Effector CD8-positive, alpha-beta T cell (primary cell): ENCODE measurements around the gene PPP1CB.

Source experiments
- DNase-seq: peaks from one replicate; lab custom pipeline; 2025; lab: John Stamatoyannopoulos, UW

Gene PPP1CB

DNA sequence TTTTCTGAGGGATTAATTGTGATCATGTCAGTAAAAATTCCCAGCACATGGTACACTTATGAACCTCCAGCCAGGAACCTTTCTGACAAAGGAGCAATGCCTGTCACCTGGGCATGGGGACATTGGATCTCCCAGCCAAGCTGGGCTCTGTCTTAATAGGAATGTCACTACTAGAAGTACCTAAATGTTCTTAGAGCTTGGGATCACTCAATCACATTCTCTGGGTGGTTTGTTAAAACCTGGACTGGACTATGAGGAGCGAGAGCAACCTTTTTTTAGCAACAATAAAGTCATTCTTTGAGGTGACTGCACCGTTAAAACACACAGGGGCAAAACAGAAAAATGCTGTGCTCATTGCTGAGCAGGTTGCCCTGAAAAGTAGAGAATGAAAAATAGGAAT, 6.4 kb upstream of the PPP1CB start:
- DNase-seq, result no peak

DNA sequence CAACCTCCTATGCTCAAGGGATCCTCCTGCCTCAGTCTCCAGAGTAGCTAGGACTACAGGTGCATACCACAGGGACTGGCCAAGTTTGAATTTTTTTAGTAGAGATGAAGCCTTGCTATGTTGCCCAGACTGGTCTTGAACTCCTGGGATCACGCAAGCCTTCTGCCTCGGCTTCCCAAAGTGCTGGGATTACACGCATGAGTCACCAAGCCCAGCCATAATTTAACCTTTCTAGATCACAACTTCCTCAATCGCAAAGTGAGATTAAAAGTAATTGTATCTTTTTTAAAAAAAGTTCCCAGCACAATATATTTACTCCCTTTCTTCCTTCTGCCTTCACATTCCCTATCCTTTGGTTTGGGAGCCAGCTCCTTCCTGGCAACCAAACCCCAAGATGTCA, 5.8 kb upstream of the PPP1CB start:
- DNase-seq, result no peak

DNA sequence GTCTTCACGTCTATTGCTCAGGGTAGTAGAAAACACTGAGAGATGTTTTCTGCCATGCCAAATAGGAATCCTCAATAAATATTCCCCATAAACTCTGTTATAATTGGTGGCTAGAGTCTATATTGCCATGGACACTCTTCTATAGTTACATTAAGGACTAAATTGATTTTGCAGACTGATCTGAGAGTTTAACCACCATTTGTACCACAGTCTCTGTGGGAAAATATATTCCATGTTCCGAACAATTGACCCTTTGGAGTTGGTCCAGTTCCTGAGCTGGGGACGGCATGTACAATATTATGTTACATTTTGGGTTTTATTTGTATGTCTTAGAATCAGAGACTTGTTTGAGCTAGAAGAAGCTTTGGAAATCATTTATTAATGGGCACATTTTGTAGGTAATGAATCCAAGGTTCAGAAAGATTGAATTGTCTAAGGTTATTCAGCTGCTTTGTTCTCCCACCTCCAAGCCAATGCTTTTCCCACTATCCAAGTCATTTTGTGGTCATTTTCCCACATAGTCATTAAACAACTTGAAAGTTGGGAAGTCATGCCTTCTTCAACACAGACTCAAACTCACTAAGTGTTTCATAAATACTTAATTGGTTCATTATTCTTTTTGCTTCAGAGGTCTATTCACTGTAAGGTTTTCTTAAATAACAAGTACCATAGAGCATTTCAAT, 5.1 kb upstream of the PPP1CB start:
- DNase-seq, result no peak

DNA sequence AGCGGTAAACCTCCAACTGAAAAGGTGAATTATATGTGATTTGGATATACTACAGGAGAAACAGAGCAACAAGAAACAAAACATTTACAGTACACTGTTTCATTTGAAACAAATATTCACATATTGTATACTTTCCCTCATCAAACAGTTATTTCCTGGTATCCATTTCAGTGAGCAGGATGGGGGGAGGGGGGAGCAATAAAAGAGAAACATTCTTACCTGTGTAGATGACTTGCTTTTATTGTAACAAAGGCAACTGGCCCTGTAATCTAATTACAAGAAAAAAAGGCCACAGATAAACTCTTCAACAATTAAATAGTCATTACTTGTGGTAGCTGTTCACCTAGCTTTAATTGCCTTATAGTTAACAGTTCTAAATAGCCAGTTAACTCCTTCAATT, 3.9 kb upstream of the PPP1CB start:
- DNase-seq, result no peak

DNA sequence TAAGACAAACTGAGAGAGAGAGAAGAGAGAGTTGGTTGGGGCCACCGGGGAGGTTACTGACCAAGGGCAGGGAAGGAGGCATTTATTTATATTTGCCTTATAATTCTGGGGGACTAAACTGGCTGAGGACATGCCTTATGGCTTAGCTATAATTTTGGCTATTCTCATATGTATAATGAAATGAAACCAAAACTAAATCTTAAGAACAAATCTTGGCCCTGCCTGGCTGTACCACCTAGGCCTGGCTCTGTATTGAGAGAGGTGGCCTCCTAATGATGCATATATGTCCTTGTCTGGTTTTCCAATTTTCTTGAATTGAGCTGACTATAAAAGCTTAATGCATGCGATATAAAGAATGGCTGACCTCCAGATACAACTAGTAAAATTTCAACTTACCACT, 3.5 kb upstream of the PPP1CB start:
- no peak for DNase-seq

DNA sequence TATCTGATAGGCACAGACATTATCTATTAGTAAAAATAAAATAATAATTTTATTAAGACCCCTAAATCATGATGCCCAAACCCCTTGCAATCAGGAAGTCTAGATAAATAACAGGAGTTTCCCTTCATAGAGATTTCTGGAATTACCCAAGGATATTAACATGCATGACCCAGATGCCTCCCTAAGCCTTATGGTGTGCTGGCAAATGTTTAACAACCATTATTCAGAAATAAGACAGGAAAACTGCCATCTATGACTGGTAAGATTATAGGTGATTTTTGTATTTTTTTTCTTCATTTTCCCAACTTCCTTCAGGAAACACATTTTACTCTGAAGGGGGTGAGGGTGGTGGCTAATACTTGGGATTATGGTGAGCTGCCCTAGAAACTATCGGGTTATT, 2.7 kb upstream of the PPP1CB start:
- DNase-seq, result no peak

DNA sequence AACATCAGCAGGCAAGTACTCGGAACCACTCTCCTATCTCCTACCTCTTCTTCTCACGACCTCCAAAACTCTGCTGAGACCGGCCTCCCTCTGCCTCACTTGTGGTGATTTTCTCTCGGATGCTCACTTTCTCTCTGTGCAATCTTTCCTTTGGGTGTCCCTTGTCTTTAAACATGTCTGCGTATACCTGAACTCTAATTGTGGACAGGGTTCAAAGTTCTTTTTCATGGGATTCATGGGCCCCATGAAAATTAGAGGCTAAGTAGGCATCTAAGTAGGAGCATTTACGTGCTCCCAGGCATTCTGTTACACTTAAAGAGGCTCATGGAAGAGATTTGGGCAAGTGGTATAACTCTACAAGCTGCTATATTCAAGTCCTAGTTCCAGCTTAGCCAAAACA, 2.1 kb upstream of the PPP1CB start:
- DNase-seq, result no peak

DNA sequence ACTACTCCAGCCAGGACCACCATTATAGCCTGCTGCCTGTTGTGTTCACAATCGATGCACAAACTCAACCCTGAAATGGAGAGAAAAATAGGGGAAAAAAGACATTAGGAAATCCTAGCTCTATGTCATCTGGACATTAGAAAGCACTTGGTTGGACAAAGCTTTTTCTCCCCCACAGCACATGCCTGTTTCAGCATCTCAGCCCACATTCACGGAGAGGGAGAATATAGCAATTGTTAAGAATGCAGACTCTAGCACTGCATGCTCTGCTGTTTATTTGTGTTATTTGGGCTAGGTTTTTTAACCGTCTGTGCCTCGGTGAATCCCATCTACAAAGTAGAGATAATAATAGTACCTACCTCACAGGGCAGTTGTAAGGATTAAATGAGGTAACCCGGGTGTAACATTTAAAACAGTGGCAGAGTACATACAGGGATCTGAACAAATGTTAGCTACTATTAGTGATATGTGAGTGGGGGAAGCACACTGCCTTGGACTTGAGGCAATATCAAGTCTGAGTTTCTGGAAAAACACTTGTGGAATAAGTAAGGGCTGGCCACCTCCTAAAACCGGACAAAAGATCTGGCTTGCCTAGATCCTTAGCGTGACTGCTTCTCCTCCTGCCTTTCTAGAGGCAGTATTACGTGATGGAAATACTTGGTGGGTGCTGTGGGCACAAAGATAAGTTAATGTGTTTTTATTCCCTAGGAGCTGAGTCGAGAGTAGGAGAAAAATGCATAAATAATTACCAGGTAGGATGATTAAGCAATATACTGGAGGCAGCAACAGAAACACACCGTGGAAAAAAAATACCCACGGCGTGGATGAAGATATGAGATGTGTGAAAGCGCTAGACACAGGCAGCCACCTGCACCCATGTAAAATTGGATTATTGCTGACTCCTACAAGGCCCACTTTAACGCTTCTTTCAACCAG, 1.0 kb upstream of the PPP1CB start:
- peak; percentile 22 for DNase-seq

DNA sequence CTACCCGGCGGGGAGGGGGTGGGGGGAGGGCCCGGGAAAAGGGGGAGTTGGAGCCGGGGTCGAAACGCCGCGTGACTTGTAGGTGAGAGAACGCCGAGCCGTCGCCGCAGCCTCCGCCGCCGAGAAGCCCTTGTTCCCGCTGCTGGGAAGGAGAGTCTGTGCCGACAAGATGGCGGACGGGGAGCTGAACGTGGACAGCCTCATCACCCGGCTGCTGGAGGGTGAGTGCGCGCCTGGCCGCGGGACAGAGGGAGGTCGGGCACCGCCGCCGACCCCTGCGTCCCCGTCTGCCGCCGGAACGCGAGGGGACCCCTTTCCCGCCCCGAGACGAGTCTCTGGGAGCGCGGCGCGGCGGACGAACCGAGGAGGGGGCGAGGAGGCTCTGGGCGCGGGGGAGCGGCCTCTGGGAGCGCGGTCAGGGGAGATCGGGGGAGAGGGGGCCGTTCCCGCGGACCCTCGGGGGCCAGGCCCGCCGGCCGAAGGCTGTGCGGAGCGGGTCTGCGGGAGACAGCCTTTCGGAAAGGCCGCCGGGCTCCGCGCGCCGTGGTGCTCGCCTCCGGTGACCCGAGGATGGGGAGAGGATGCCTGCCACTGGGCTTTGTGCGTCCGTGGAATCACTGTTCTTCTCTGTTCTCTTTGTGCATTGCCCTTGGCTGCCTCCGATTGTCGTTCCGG, 463 bp downstream of the PPP1CB start:
- DNase-seq, result no peak

DNA sequence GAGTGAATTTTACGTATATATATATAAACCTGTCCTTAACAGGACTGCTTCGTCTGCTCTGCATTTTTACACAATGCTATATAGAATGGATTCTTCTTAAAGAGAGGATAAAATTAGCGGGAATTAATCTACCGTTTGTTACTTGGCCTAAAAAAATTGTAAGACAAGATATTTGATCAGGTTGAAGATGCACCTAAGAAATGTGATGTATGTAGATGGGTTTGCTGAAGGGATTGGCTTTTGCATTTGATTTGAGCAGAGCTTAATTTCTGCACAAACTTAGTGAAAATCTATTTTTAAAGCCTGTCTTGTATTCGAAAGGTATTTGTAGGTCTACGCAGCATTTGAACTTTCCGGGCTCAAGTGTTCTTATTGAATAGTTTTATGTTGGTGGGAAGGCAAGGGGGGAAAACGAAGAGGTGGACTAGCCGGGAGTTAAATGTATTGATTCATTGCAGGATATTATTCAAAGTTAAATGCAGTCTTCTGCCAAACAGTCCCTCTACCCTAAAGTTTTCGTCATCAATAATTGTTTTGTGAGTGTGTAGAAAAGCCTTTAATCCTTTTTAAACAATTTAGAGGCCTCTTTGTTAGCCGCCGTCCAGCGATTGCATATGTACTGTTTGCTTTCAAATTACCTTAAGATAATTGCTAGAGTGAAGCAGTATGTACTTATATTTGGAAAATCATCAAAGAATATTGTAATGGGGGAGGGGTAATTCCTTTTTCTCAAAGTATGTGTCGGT, 1.2 kb downstream of the PPP1CB start:
- DNase-seq, result no peak

DNA sequence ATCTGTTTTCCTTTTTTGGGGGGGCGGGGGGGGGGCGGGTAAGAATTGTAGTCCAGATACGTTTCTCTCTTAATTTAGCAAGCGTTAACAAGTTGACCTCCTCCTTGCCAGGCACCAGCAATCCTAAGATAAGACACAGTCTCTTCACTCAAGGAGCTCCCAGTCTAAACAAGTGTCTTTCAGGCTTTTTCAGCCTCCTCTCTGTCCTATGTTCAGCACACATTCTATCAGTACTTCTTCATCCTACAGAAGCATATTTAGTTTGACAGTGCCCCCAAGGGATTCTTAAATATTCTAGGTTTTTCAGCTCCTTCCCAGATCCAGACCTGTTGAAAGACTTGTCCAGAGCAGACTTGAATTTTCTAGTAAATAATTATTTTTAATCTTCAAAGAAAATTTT, 2.7 kb downstream of the PPP1CB start:
- DNase-seq, result no peak

DNA sequence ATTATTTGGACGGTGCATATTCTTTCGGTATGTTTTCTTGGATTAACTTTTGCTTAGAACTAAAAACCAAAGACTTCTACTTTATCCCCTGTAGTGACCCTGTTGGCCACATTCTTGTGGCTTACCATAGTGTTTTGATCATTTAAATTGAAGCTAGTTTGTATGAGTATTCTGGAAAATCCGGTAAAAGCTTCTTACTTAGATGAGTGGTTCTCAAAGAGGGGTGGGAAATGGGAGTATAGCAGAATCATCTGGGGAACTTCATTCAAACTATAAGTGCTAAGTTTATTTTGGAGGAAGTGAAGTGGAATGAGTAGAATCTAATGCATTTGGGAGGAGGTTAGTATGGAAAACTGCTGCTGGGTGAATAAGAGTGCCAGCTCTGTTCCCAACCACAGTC, 3.8 kb downstream of the PPP1CB start:
- no peak for DNase-seq

DNA sequence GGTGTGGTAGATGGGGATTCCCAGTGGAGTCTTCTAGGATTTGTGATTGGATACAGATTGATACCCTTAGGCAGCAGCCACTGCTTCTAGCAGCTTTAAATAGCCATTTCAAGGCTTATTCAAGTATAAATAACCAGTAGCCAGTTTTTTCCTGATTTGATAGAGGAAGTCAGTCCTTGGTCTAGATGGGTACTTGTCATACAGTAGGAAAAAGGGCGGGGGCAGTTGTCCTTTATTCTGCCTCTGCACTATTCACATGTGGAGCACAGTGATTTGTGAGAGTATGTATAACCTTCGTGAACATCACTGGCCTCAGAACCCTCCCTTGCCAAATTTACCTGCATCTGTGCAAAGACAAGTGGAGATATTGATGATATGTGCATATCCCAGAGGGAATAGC, 6.8 kb downstream of the PPP1CB start:
- DNase-seq, result no peak

DNA sequence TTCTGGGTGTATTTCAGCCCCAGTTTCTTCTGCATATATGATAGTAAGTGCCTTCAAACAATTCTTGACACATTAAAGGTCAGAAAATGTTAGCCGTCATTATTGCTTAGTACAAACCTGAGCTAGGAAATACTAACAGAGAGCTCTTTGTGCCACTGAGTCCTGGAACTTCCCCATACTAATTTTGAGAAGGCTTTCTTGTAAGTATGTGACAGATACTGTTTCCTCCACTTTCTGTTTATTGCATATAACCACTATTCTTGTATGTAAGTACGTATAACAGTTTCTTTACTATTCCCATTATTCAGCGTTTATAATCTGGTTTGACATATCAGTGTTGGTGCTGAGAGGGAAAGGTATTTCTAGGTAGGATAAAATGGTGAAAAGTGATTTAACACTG, 9.8 kb downstream of the PPP1CB start:
- no peak for DNase-seq

DNA sequence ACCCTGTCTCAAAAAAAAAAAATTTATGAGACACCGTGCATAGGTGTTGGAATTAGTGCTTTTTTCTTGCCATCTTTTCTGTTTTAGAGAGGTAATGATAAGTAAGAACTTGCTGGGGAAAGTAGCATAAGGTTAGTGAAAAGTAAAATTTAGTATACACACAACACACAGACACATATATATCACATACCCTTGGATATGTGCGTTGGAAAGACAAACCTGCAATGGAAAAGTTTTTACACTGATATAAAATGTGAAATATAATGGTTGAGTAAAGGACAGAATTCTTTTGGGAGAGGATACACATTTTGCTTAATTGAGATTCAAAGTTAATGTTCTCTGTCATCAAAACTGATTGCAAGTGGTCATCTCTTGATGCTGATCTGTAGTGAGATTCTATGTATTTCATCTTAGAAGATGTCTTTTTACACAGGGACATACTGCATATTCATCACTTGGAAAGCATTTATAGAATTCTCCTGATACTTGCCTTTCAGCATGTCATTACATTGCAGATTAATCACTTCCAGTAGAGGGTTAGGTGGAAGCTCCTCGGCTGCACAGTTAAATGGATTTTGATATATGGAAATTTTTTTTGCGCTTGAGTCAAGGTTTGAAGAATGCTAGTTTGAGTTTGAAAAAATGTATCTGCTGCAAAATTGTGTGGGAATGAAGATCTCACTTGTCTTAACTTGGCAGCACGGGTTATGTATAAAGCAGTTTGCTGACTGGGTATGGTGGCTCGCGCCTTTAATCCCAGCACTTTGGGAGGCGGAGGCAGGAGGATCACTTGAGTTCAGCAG, 13.5 kb downstream of the PPP1CB start:
- no peak for DNase-seq

DNA sequence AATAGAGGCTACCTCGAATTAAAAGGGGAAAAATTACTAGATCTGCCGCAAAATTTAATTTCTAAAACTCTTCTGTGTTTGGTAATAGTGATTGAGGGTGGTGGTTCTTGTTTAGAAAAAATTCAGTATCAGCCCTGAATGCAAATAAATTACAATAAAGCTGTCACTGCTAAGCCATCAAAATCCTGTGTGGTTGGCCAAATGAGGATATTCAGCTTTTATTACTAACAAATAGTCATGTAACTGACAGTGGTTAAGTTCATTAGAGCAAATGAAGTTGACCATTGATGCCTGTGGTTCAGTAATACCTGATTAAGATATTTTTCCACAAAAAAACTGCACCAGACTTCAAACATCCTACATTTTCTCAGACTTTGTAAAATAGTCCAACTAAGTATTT, 14.4 kb downstream of the PPP1CB start:
- DNase-seq, result no peak

DNA sequence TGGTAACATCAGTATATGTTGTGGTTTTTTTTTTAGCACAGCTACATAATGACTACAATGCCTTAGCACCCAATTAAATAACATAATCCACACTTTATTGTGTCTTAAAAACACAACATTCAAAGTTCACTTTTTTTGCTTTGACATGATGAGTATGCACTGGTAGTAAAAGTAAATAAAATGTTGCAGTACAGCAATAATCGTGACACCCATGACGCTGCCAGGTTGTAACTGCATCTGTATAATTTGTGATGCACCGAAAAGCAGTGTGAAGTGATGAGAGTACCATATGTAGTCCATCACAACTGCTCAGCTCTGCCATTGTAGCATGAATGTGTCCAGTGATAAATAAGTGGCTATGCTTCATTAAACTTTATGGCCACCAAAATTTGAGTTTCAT, 15.7 kb downstream of the PPP1CB start:
- DNase-seq, result no peak

DNA sequence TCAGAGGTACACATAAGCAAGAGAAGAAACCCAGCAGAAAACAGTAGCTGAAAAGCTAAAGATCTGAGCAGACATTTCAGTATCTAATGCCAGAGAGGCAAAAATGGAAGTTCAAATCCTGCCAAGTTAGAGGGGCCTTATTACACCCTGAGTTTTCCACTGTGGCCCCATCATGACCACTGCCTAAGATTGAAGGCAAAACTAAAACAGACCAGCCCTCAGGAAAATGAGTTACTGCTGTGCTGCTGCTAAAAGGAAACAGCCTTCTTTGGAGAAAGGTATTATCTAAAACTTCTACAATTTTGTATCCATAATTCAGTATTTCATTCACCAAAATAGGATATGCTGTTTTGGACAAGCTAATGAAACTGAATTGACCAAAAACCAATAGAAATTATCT, 16.8 kb downstream of the PPP1CB start:
- no peak for DNase-seq

DNA sequence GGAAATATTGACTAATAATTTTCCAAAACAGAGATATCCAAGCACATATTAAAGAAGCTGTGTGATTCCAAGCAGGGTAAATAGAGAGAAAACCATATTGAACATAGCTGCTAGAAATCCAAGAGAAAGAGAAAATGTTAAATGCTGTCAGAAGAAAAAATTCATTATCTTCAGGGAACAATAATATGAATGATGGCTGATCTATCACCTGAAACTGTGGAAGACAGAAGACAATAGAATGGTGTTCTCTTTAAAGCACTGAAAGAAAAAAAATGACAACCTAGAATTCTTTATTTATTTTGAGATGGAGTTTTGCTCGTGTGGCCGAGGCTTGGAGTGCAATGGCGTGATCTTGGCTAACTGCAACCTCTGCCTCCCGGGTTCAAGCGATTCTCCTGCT, 17.3 kb downstream of the PPP1CB start:
- no peak for DNase-seq

DNA sequence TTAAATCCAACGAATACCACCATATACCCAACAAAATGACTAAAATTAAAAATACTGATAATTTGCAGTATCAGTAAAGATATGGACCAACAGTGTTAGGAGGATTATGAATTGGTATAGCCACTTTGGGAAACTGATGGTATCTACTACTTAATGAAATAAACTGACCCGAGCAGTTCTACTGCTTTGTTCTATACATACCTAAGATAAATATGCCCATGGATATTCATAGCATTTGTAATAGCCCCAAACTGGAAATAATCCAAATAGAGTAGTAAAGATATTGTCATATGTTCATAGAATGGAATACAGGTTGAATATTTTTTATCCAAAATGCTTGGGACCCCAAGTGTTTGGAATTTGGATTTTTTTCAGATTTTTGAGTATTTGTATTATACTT, 20.7 kb downstream of the PPP1CB start:
- DNase-seq, result no peak

DNA sequence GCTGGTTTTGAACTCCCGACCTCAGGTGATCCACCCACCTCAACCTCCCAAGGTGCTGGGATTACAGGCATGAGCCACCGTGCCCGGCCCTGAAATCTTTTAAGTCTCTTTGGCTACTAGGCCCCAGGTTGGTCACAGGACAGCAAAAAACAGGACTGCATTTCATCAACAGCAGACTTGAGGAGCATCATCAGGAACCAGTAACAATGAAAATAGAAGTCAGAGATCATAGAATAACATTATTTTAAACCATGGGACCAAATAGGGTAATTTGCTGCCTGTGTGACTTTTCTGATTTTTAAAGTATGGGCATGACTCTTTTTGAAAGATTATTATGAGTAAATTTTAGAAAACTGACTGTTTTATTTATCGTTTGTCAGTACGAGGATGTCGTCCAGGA, 24.8 kb downstream of the PPP1CB start:
- DNase-seq, result no peak
